ENCODE data around the gene GCLM. TPM values are rescaled to one million over a fixed set of nuclear protein-coding genes. Genes with fewer than 3 reads are reported as not detected.
A peak's percentile ranks its signal among the peaks of the same experiment; 100 is the strongest.

GCLM gene
- total and polyA plus RNA-seq, 9 of the 15 experiments (the other 6 are each of a cell fraction or from before 2014, with no cell fraction given) = 9.3 to 71.6 (median 24.5) TPM

DNA sequence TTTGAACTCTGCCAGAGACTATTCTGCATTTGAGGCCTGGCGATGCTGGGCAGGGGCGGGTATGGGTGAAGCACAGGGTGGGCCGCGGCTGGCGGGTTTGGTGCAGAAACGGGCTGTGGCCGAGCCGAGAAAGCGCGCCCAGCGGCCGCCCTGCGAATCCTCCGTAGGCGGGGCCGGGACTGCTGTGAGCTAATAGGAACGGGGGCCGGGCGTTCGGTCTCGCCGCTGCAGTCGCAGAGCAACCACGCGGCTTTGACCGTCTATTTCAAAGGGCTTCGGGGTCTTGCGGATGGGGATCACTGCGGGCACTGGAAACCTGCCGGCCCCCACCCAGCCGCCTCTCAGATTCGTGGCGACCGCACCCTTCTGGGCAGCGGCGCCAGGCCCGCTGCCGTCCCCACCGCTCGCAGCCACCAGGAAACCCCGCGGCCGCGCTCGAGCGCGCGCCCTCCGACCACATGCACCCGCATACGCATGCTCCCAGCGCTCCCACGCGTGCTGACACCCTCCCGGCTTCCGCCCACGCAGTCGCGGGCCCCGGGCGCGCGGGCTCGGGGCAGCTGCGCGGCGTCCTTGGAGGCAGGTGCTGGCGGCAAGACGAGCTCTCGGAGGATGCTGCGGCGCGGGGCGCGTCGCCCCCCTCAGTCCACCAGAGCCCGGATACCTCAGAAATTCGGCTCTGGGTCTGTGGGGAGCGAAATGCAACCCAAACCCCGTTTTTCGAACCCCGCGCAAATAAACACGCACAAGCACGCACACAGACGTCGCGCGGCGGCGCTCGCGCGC, 62.8 kb downstream of the GCLM start (continued):
- TF ChIP-seq, protein P1, sequence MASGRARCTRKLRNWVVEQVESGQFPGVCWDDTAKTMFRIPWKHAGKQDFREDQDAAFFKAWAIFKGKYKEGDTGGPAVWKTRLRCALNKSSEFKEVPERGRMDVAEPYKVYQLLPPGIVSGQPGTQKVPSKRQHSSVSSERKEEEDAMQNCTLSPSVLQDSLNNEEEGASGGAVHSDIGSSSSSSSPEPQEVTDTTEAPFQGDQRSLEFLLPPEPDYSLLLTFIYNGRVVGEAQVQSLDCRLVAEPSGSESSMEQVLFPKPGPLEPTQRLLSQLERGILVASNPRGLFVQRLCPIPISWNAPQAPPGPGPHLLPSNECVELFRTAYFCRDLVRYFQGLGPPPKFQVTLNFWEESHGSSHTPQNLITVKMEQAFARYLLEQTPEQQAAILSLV (tag; IDR thresholded peaks at IDR 0.05) = no peak; the same call in 1 of the 2 replicates
- no peak for TF ChIP-seq ZKSCAN8 (CRISPR knock-in tag; IDR thresholded peaks at IDR 0.05)
- no peak for TF ChIP-seq DACH1 (IDR thresholded peaks at IDR 0.05; ENCODE audit: partially characterized antibody)
- TF ChIP-seq NFE2 (IDR thresholded peaks at IDR 0.05; ENCODE audit: low read depth) = no peak
- TF ChIP-seq CTBP1 (IDR thresholded peaks at IDR 0.05; ENCODE audit: borderline replicate concordance) = peak; percentile 78
- TF ChIP-seq, protein P2, sequence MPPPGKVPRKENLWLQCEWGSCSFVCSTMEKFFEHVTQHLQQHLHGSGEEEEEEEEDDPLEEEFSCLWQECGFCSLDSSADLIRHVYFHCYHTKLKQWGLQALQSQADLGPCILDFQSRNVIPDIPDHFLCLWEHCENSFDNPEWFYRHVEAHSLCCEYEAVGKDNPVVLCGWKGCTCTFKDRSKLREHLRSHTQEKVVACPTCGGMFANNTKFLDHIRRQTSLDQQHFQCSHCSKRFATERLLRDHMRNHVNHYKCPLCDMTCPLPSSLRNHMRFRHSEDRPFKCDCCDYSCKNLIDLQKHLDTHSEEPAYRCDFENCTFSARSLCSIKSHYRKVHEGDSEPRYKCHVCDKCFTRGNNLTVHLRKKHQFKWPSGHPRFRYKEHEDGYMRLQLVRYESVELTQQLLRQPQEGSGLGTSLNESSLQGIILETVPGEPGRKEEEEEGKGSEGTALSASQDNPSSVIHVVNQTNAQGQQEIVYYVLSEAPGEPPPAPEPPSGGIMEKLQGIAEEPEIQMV (tag; conservative IDR thresholded peaks at IDR 0.05; ENCODE audit: low read depth) = no peak
- TF ChIP-seq FIP1L1 (IDR thresholded peaks at IDR 0.05; ENCODE audit: low read depth, low read length, poor library complexity, severe bottlenecking) = peak; percentile 45
- no peak for TF ChIP-seq ZC3H4 (CRISPR knock-in tag; IDR thresholded peaks at IDR 0.05; ENCODE audit: borderline replicate concordance)
- TF ChIP-seq BRD9 (IDR thresholded peaks at IDR 0.05; ENCODE audit: low read depth, partially characterized antibody) = no peak
- TF ChIP-seq, protein P3, sequence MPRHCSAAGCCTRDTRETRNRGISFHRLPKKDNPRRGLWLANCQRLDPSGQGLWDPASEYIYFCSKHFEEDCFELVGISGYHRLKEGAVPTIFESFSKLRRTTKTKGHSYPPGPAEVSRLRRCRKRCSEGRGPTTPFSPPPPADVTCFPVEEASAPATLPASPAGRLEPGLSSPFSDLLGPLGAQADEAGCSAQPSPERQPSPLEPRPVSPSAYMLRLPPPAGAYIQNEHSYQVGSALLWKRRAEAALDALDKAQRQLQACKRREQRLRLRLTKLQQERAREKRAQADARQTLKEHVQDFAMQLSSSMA (CRISPR knock-in tag; IDR thresholded peaks at IDR 0.05) = no peak
- TF ChIP-seq, protein P4, sequence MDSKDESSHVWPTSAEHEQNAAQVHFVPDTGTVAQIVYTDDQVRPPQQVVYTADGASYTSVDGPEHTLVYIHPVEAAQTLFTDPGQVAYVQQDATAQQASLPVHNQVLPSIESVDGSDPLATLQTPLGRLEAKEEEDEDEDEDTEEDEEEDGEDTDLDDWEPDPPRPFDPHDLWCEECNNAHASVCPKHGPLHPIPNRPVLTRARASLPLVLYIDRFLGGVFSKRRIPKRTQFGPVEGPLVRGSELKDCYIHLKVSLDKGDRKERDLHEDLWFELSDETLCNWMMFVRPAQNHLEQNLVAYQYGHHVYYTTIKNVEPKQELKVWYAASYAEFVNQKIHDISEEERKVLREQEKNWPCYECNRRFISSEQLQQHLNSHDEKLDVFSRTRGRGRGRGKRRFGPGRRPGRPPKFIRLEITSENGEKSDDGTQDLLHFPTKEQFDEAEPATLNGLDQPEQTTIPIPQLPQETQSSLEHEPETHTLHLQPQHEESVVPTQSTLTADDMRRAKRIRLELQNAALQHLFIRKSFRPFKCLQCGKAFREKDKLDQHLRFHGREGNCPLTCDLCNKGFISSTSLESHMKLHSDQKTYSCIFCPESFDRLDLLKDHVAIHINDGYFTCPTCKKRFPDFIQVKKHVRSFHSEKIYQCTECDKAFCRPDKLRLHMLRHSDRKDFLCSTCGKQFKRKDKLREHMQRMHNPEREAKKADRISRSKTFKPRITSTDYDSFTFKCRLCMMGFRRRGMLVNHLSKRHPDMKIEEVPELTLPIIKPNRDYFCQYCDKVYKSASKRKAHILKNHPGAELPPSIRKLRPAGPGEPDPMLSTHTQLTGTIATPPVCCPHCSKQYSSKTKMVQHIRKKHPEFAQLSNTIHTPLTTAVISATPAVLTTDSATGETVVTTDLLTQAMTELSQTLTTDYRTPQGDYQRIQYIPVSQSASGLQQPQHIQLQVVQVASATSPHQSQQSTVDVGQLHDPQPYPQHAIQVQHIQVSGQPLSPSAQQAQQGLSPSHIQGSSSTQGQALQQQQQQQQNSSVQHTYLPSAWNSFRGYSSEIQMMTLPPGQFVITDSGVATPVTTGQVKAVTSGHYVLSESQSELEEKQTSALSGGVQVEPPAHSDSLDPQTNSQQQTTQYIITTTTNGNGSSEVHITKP (IDR thresholded peaks at IDR 0.05; ENCODE audit: partially characterized antibody) = no peak
- no peak for TF ChIP-seq ZNF76 (CRISPR knock-in tag; IDR thresholded peaks at IDR 0.05; ENCODE audit: borderline replicate concordance)
- no peak for TF ChIP-seq KDM1A (IDR thresholded peaks at IDR 0.05)
- no peak for TF ChIP-seq CREBBP (IDR thresholded peaks at IDR 0.05; ENCODE audit: low read depth, low read length)
- no peak for TF ChIP-seq LEF1 (IDR thresholded peaks at IDR 0.05)
- TF ChIP-seq WHSC1 (IDR thresholded peaks at IDR 0.05; ENCODE audit: low read length) = no peak
- TF ChIP-seq E2F3 (CRISPR knock-in tag; IDR thresholded peaks at IDR 0.05) = no peak
- TF ChIP-seq, protein P5, sequence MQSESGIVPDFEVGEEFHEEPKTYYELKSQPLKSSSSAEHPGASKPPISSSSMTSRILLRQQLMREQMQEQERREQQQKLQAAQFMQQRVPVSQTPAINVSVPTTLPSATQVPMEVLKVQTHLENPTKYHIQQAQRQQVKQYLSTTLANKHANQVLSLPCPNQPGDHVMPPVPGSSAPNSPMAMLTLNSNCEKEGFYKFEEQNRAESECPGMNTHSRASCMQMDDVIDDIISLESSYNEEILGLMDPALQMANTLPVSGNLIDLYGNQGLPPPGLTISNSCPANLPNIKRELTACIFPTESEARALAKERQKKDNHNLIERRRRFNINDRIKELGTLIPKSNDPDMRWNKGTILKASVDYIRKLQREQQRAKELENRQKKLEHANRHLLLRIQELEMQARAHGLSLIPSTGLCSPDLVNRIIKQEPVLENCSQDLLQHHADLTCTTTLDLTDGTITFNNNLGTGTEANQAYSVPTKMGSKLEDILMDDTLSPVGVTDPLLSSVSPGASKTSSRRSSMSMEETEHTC (IDR thresholded peaks at IDR 0.05) = no peak
- no peak for TF ChIP-seq C11orf30 (IDR thresholded peaks at IDR 0.05; ENCODE audit: low read depth)
- TF ChIP-seq ZNF311 (CRISPR knock-in tag; IDR thresholded peaks at IDR 0.05) = no peak

All from K562 (cell line).